Ectodermal cell (in vitro differentiated cells): ENCODE results near the gene MYO1E.

Experiments
- H3K27ac ChIP-seq: 2 replicates; pipeline ENCODE4 v1.7.0; 2013; ENCODE audit warnings: mild to moderate bottlenecking, low read depth, low read length; ENCODE audit not compliant: insufficient read depth, poor library complexity, severe bottlenecking
- H3K27me3 ChIP-seq: 2 replicates; pipeline ENCODE4 v1.7.0; 2013; ENCODE audit warnings: mild to moderate bottlenecking, low read length; ENCODE audit not compliant: insufficient read depth, control insufficient read depth, poor library complexity, severe bottlenecking
- H3K36me3 ChIP-seq: one replicate; pipeline ENCODE4 v1.7.0; 2013; ENCODE audit warnings: low read length; ENCODE audit not compliant: control insufficient read depth, insufficient read depth
- H3K4me1 ChIP-seq: one replicate; pipeline ENCODE4 v1.7.0; 2013; ENCODE audit warnings: low read length; ENCODE audit not compliant: control insufficient read depth, insufficient read depth
- H3K4me3 ChIP-seq: 2 replicates; pipeline ENCODE4 v1.7.0; 2013; ENCODE audit warnings: low read depth, low read length, control low read depth; ENCODE audit not compliant: insufficient read depth
- H3K9me3 ChIP-seq: 2 replicates; pipeline ENCODE4 v1.7.0; 2013; ENCODE audit warnings: mild to moderate bottlenecking, low read length, moderate library complexity; ENCODE audit not compliant: control insufficient read depth
- WGBS, 2 experiments: methylation state at CpG; one replicate each; pipeline ENCODE4 v1.1.7; 2013; ENCODE audit warnings: missing lambda C conversion rate in 2 of 2; 5-methylcytosine and 5-hydroxymethylcytosine counted together

MYO1E gene

GRCh38 chr15:59268168-59268851 is 104.4 kb downstream of the MYO1E start:
- 97% methylated on average over 3 of the region's 3 CpGs for WGBS, 2 experiments
- no peaks in the 10 kb centered on the region for H3K4me1 ChIP-seq
- H3K27me3 ChIP-seq, result no peaks in the 10 kb centered on the region
- no peaks in the 10 kb centered on the region for H3K9me3 ChIP-seq
- no peak overlapping the region for H3K27ac ChIP-seq
- H3K36me3 ChIP-seq, result no peaks in the 10 kb centered on the region
- no peak overlapping the region for H3K4me3 ChIP-seq

GRCh38 chr15:59266028-59266427 is 106.6 kb downstream of the MYO1E start:
- H3K27me3 ChIP-seq, result no peaks in the 10 kb centered on the region
- H3K36me3 ChIP-seq, result no peaks in the 10 kb centered on the region
- no peaks in the 10 kb centered on the region for H3K9me3 ChIP-seq
- H3K4me3 ChIP-seq, result no peak overlapping the region
- no peaks in the 10 kb centered on the region for H3K4me1 ChIP-seq
- 86 to 96% methylated on average over 2 to 5 of the region's 5 CpGs for WGBS, 2 experiments
- no peak overlapping the region for H3K27ac ChIP-seq

GRCh38 chr15:59262316-59262715 is 110.4 kb downstream of the MYO1E start:
- H3K36me3 ChIP-seq, result no peaks in the 10 kb centered on the region
- no peak overlapping the region for H3K4me3 ChIP-seq
- no peaks in the 10 kb centered on the region for H3K4me1 ChIP-seq
- no peaks in the 10 kb centered on the region for H3K9me3 ChIP-seq
- H3K27ac ChIP-seq, result no peak overlapping the region
- H3K27me3 ChIP-seq, result no peaks in the 10 kb centered on the region
- WGBS, 2 experiments, result 93 to 97% methylated on average over 5 of the region's 7 CpGs

- Histone ChIP-seq H3K27ac (no peak overlapping the region), H3K27me3 (no peaks in the 10 kb centered on the region), H3K4me3 (no peak overlapping the region), H3K4me1 (no peaks in the 10 kb centered on the region), H3K36me3 (no peaks in the 10 kb centered on the region), H3K9me3 (no peaks in the 10 kb centered on the region)
- WGBS, 2 experiments, result 47 to 56% methylated on average over 6 of the region's 6 CpGs
These were observed 112.6 kb downstream of the MYO1E start for GRCh38 chr15:59260090-59260489.

GRCh38 chr15:59259137-59259943 is 113.3 kb downstream of the MYO1E start:
- H3K4me3 ChIP-seq, result no peak overlapping the region
- no peaks in the 10 kb centered on the region for H3K4me1 ChIP-seq
- H3K27me3 ChIP-seq, result no peaks in the 10 kb centered on the region
- H3K27ac ChIP-seq, result no peak overlapping the region
- H3K36me3 ChIP-seq, result no peaks in the 10 kb centered on the region
- WGBS, 2 experiments, result 94% methylated on average over 5 of the region's 5 CpGs
- H3K9me3 ChIP-seq, result no peaks in the 10 kb centered on the region

GRCh38 chr15:59258317-59258716 is 114.4 kb downstream of the MYO1E start:
- no peaks in the 10 kb centered on the region for H3K27me3 ChIP-seq

GRCh38 chr15:59257140-59257539 is 115.5 kb downstream of the MYO1E start:
- no peaks in the 10 kb centered on the region for H3K9me3 ChIP-seq
- no peaks in the 10 kb centered on the region for H3K27me3 ChIP-seq
- H3K27ac ChIP-seq, result no peak overlapping the region
- H3K4me3 ChIP-seq, result no peak overlapping the region
- H3K36me3 ChIP-seq, result no peaks in the 10 kb centered on the region
- WGBS, 2 experiments, result 73 to 92% methylated on average over 3 to 4 of the region's 4 CpGs
- H3K4me1 ChIP-seq, result no peaks in the 10 kb centered on the region

More at GRCh38 chr15:59258317-59258716, 114.4 kb downstream of the MYO1E start:
- Histone ChIP-seq H3K9me3 (no peaks in the 10 kb centered on the region), H3K4me1 (no peaks in the 10 kb centered on the region), H3K4me3 (no peak overlapping the region), H3K27ac (no peak overlapping the region), H3K36me3 (no peaks in the 10 kb centered on the region)
- 50 to 66% methylated on average over 2 to 4 of the region's 4 CpGs for WGBS, 2 experiments

GRCh38 chr15:59256482-59256881 is 116.2 kb downstream of the MYO1E start:
- Histone ChIP-seq H3K4me1 (no peaks in the 10 kb centered on the region), H3K27me3 (no peaks in the 10 kb centered on the region), H3K27ac (no peak overlapping the region), H3K9me3 (no peaks in the 10 kb centered on the region), H3K4me3 (no peak overlapping the region), H3K36me3 (no peaks in the 10 kb centered on the region)
- 83% methylated on average over 8 of the region's 8 CpGs for WGBS, 2 experiments

GRCh38 chr15:59255680-59256336 is 116.9 kb downstream of the MYO1E start:
- Histone ChIP-seq H3K27ac (no peak overlapping the region), H3K36me3 (no peaks in the 10 kb centered on the region), H3K4me1 (no peaks in the 10 kb centered on the region), H3K27me3 (no peaks in the 10 kb centered on the region), H3K9me3 (no peaks in the 10 kb centered on the region), H3K4me3 (no peak overlapping the region)
- 95% methylated on average over 6 to 7 of the region's 7 CpGs for WGBS, 2 experiments

GRCh38 chr15:59252137-59252536 is 120.5 kb downstream of the MYO1E start:
- Histone ChIP-seq H3K9me3 (no peaks in the 10 kb centered on the region), H3K4me1 (no peaks in the 10 kb centered on the region), H3K27me3 (no peaks in the 10 kb centered on the region), H3K36me3 (no peaks in the 10 kb centered on the region), H3K4me3 (no peak overlapping the region), H3K27ac (no peak overlapping the region)
- WGBS, 2 experiments, result 93% methylated on average over 5 of the region's 5 CpGs
